ENCODE results near the gene AHI1.

AHI1 gene

GRCh38 chr6:135233686-135234491 lies 263.7 kb downstream of the AHI1 start:
- TF ChIP-seq CTCF (conservative IDR thresholded peaks at IDR 0.05; ENCODE audit: control insufficient read depth, insufficient read depth, low read depth, low read length): no peak
- DNase-seq (ENCODE audit: low read depth): no peak
- no peak overlapping the region for H3K4me3 ChIP-seq (ENCODE audit: control insufficient read depth, low read depth, low read length)
